Measurements from ENCODE around the gene SEPHS2.

GRCh38 chr16:30445149-30445407, 596 bp downstream of the SEPHS2 start:
- TF ChIP-seq, protein P1, sequence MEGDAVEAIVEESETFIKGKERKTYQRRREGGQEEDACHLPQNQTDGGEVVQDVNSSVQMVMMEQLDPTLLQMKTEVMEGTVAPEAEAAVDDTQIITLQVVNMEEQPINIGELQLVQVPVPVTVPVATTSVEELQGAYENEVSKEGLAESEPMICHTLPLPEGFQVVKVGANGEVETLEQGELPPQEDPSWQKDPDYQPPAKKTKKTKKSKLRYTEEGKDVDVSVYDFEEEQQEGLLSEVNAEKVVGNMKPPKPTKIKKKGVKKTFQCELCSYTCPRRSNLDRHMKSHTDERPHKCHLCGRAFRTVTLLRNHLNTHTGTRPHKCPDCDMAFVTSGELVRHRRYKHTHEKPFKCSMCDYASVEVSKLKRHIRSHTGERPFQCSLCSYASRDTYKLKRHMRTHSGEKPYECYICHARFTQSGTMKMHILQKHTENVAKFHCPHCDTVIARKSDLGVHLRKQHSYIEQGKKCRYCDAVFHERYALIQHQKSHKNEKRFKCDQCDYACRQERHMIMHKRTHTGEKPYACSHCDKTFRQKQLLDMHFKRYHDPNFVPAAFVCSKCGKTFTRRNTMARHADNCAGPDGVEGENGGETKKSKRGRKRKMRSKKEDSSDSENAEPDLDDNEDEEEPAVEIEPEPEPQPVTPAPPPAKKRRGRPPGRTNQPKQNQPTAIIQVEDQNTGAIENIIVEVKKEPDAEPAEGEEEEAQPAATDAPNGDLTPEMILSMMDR (IDR thresholded peaks at IDR 0.05; ENCODE audit: insufficient read depth, low read depth, low read length) = no peak
- TF ChIP-seq EZH2 (IDR thresholded peaks at IDR 0.05; ENCODE audit: insufficient read depth, low read length) = no peak

Measured in astrocyte (in vitro differentiated cells and primary cell).